Parathyroid adenoma (tissue), 2 donors: ENCODE results near the gene NCCRP1.
"Not testable (repeated sequence)": the region's sequence is repeated elsewhere in the genome, so short reads cannot be mapped to it uniquely, and the experiment has no call there.

Experiments used
- H2AFZ ChIP-seq: fragments of 300-600 bp; sonication (generic); one replicate; pipeline ENCODE4 v1.7.0; 2017; ENCODE audit warnings: antibody characterized with exemption, mild to moderate bottlenecking
- H3K27ac ChIP-seq: fragments of 300-600 bp; sonication (generic); one replicate; pipeline ENCODE4 v1.7.0; 2017
- H3K27me3 ChIP-seq: fragments of 300-600 bp; sonication (generic); one replicate; pipeline ENCODE4 v1.7.0; 2017; ENCODE audit warnings: low read length; ENCODE audit not compliant: control insufficient read depth, insufficient read depth
- H3K36me3 ChIP-seq: fragments of 300-600 bp; sonication (generic); one replicate; pipeline ENCODE4 v1.7.0; 2017; ENCODE audit warnings: low read length; ENCODE audit not compliant: control insufficient read depth, insufficient read depth
- H3K4me1 ChIP-seq: fragments of 300-600 bp; sonication (generic); one replicate; pipeline ENCODE4 v1.7.0; 2017; ENCODE audit warnings: control low read depth
- H3K4me2 ChIP-seq: fragments of 300-600 bp; sonication (generic); one replicate; pipeline ENCODE4 v1.7.0; 2017; ENCODE audit warnings: low read length
- H3K4me3 ChIP-seq: fragments of 300-600 bp; sonication (generic); one replicate; pipeline ENCODE4 v1.7.0; 2017; ENCODE audit warnings: low read depth, low read length
- H3K79me2 ChIP-seq: fragments of 300-600 bp; sonication (generic); one replicate; pipeline ENCODE4 v1.7.0; 2017; ENCODE audit warnings: control low read depth
- H3K9ac ChIP-seq: fragments of 300-600 bp; sonication (generic); one replicate; pipeline ENCODE4 v1.7.0; 2017; ENCODE audit warnings: mild to moderate bottlenecking
- H3K9me3 ChIP-seq: fragments of 300-600 bp; sonication (generic); one replicate; pipeline ENCODE4 v1.7.0; 2017; ENCODE audit warnings: low read length; ENCODE audit not compliant: control insufficient read depth
- CTCF ChIP-seq: fragments of 300-600 bp; sonication (generic); IDR thresholded peaks from one replicate; pipeline ENCODE4 v1.7.0; 2017; ENCODE audit warnings: antibody characterized with exemption, mild to moderate bottlenecking
- donor health status: primary hyperparathyroidism.

NCCRP1 gene

GRCh38 chr19:39217094-39217493, 20.3 kb downstream of the NCCRP1 start:
- Histone ChIP-seq H3K27ac (no peak overlapping the region), H3K4me3 (no peak overlapping the region), H3K4me2 (no peak overlapping the region), H2AFZ (no peak overlapping the region), H3K9me3 (no peaks in the 10 kb centered on the region), H3K36me3 (no peaks in the 10 kb centered on the region), H3K27me3 (no peaks in the 10 kb centered on the region), H3K9ac (no peak overlapping the region), H3K79me2 (no peaks in the 10 kb centered on the region), H3K4me1 (no peaks in the 10 kb centered on the region)
- no peak for TF ChIP-seq CTCF

DNA sequence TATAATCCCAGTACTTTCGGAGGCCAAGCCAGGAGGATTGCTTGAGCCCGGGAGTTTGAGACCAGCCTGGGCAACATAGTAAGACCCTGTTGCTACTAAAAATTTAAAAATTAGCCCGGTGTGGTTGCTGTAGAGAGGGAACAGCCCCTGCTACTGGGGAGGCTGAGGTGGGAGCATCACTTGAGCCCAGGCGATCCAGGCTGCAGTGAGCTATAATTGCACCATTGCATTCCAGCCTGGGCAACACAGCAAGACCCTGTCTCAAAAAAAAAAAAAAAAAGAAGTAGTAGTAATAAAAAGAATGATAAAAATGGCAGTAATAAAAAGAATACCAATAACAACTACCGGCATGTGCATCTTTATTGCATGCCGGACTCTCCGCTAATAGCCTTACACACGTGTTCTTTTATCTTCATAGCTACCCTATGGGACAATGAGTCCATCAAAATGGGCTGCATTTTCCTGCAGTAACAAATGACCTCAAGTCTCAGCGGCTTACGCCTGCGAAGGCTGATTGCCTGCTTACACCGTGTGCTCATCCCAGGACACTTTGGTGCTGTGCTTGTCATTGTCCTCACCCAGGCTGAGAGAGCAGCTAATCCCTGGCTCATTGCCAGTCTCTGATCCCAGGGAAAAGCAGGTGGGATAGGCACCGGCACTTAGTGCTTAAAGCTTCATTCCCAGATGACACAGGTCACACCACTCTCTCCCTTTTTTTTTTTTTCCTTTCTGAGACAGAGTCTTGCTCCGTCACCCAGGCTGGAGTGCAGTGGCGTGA, 21.7 kb downstream of the NCCRP1 start:
- Histone ChIP-seq H3K27me3 (no peaks in the 10 kb centered on the region), H3K4me2 (no peak overlapping the region)

DNA sequence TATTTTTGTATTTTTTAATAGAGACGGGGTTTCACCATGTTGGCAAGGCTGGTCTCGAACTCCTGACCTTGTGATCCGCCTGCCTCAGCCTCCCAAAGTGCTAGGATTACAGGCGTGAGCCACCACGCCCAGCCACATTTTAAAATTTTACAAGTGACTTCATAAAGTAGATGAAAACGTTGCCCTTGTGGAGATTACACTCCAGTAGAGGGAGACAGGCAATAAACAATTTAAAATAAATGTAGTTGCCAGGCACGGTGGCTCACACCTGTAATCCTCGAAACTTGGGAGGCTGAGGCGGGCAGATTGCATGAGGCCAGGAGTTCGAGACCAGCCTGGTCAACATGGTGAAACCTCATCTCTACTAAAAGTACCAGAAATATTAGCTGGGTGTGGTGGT, 22.3 kb downstream of the NCCRP1 start:
- H3K4me1 ChIP-seq, H3K9me3 ChIP-seq, H2AFZ ChIP-seq, H3K79me2 ChIP-seq, H3K27me3 ChIP-seq, H3K4me3 ChIP-seq, H3K36me3 ChIP-seq, H3K4me2 ChIP-seq, H3K9ac ChIP-seq, H3K27ac ChIP-seq: not testable (repeated sequence)

More for the DNA sequence above, 21.7 kb downstream of the NCCRP1 start:
- Histone ChIP-seq H3K79me2 (no peaks in the 10 kb centered on the region), H3K27ac (no peak overlapping the region), H3K4me1 (no peaks in the 10 kb centered on the region), H3K36me3 (no peaks in the 10 kb centered on the region), H2AFZ (no peak overlapping the region), H3K9me3 (no peaks in the 10 kb centered on the region), H3K4me3 (no peak overlapping the region), H3K9ac (no peak overlapping the region)
- TF ChIP-seq CTCF: no peak

DNA sequence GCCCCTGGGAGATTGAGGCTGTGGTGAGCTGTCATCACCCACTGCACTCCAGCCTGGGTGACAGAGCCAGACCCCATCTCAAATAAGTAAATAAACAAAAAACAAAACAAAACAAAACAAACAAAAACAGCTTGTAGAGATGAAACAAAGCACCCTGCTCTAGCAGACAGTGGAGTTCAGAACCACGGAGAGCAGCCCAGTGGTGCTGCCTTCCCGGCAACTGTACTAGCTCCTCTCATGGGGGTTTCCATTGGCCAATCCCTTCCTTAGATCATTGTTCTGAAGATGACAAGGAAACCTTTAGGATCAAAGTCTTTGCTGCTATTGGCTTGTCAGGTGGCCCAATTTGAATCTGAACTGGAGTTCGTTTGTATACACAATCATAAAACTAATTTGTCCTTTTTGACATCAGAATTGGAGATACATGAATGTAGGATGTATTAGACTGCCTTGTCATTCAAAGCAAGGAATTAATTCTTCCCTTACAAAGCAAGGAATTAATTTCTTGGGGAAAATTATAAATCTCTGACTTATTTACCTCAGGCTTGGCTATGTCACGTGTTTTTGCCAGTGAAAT, 27.0 kb downstream of the NCCRP1 start:
- H3K27me3 ChIP-seq: no peaks in the 10 kb centered on the region
- no peaks in the 10 kb centered on the region for H3K9me3 ChIP-seq
- H3K9ac ChIP-seq: no peak overlapping the region
- no peak overlapping the region for H3K4me2 ChIP-seq
- no peak overlapping the region for H3K27ac ChIP-seq
- no peaks in the 10 kb centered on the region for H3K36me3 ChIP-seq
- TF ChIP-seq CTCF: no peak
- no peaks in the 10 kb centered on the region for H3K4me1 ChIP-seq
- no peak overlapping the region for H2AFZ ChIP-seq
- no peaks in the 10 kb centered on the region for H3K79me2 ChIP-seq
- no peak overlapping the region for H3K4me3 ChIP-seq

DNA sequence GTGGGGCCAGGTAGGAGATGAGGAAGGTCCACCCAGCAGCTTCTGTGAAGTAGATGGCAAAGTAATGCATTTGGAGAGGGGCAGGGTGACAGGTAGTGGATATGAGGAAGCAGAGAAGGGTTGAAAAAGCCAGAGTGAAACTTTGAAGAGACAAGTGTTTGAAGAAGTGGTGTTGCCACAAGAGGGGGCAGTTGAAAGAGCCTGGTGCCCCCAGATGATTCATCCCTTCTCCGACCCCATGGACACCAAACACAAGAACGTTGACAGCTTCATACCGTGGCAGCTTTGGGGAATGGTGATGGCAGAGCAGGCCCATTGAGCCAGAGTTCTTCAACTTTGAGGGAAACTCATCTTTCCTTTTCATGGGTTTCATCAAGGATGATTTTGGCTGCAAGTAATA, 28.1 kb downstream of the NCCRP1 start:
- Histone ChIP-seq H3K9ac (no peak overlapping the region), H3K79me2 (no peaks in the 10 kb centered on the region)
- no peak for TF ChIP-seq CTCF

More for the DNA sequence above, 28.1 kb downstream of the NCCRP1 start:
- Histone ChIP-seq H3K9me3 (no peaks in the 10 kb centered on the region), H3K27ac (no peak overlapping the region), H2AFZ (no peak overlapping the region), H3K27me3 (no peaks in the 10 kb centered on the region), H3K36me3 (no peaks in the 10 kb centered on the region), H3K4me2 (no peak overlapping the region), H3K4me3 (no peak overlapping the region), H3K4me1 (no peaks in the 10 kb centered on the region)
